HEK293T (cell line): ENCODE data around the gene FAM170B.

Experiments used
- CTCF ChIA-PET: fragments of 350-600 bp; formaldehyde crosslinking; extraction: SDS; loops from one replicate; lab custom pipeline; 2021; ENCODE audit warnings: antibody characterized with exemption, inconsistent platforms; lab: Yijun Ruan, JAX
- POLR2A ChIA-PET: fragments of 350-600 bp; formaldehyde crosslinking; extraction: SDS; loops from one replicate; lab custom pipeline; 2020; ENCODE audit warnings: antibody characterized with exemption, inconsistent platforms; lab: Yijun Ruan, JAX
- DNase-seq: peaks from one replicate; pipeline ENCODE4 v3.0.0; 2012; ENCODE audit warnings: mixed read lengths; ENCODE audit errors: extremely low spot score
- ARNT ChIP-seq: fragments of 450-650 bp; IDR thresholded peaks from 2 replicates; pipeline ENCODE4 v1.6.1; 2017; ENCODE audit warnings: mild to moderate bottlenecking
- BHLHE40 ChIP-seq: fragments of 450-650 bp; IDR thresholded peaks from 2 replicates; pipeline ENCODE4 v1.6.1; 2016; ENCODE audit warnings: mild to moderate bottlenecking, moderate library complexity, borderline replicate concordance
- CTBP1 ChIP-seq: fragments of 450-650 bp; IDR thresholded peaks from 2 replicates; pipeline ENCODE4 v1.6.1; 2016; ENCODE audit warnings: borderline replicate concordance
- ELF4 ChIP-seq: fragments of 450-650 bp; IDR thresholded peaks from 2 replicates; pipeline ENCODE4 v1.6.1; 2017; ENCODE audit warnings: antibody characterized with exemption
- FOXA1 ChIP-seq: fragments of 450-650 bp; IDR thresholded peaks from 2 replicates; pipeline ENCODE4 v1.6.1; 2016; ENCODE audit warnings: mild to moderate bottlenecking
- FOXK2 ChIP-seq: fragments of 450-650 bp; IDR thresholded peaks from 2 replicates; pipeline ENCODE4 v1.6.1; 2016; ENCODE audit warnings: mild to moderate bottlenecking
- FOXM1 ChIP-seq: fragments of 450-650 bp; IDR thresholded peaks from 2 replicates; pipeline ENCODE4 v1.6.1; 2017; ENCODE audit warnings: mild to moderate bottlenecking, borderline replicate concordance
- HDGF ChIP-seq: fragments of 450-650 bp; IDR thresholded peaks from 2 replicates; pipeline ENCODE4 v1.6.1; 2017; ENCODE audit warnings: antibody characterized with exemption, borderline replicate concordance
- L3MBTL2 ChIP-seq: fragments of 450-650 bp; conservative IDR thresholded peaks from 2 replicates; pipeline ENCODE4 v1.6.1; 2016; ENCODE audit warnings: mild to moderate bottlenecking
- LEF1 ChIP-seq: fragments of 450-650 bp; IDR thresholded peaks from 2 replicates; pipeline ENCODE4 v1.6.1; 2017; ENCODE audit warnings: mild to moderate bottlenecking, borderline replicate concordance
- NFRKB ChIP-seq: fragments of 450-650 bp; IDR thresholded peaks from 2 replicates; pipeline ENCODE4 v1.6.1; 2016; ENCODE audit warnings: mild to moderate bottlenecking, moderate library complexity
- SP1 ChIP-seq: fragments of 450-650 bp; IDR thresholded peaks from 2 replicates; pipeline ENCODE4 v1.6.1; 2017
- SUZ12 ChIP-seq: fragments of 450-650 bp; IDR thresholded peaks from 2 replicates; pipeline ENCODE4 v1.6.1; 2016; ENCODE audit warnings: mild to moderate bottlenecking
- TARDBP ChIP-seq: fragments of 450-650 bp; IDR thresholded peaks from 2 replicates; pipeline ENCODE4 v1.6.1; 2016
- ZNF384 ChIP-seq: fragments of 450-650 bp; IDR thresholded peaks from 2 replicates; pipeline ENCODE4 v1.6.1; 2016
- TF ChIP-seq, protein P1 (sequence below): fragments of 450-650 bp; IDR thresholded peaks from 2 replicates; pipeline ENCODE4 v1.6.1; 2016

Gene FAM170B

DNA sequence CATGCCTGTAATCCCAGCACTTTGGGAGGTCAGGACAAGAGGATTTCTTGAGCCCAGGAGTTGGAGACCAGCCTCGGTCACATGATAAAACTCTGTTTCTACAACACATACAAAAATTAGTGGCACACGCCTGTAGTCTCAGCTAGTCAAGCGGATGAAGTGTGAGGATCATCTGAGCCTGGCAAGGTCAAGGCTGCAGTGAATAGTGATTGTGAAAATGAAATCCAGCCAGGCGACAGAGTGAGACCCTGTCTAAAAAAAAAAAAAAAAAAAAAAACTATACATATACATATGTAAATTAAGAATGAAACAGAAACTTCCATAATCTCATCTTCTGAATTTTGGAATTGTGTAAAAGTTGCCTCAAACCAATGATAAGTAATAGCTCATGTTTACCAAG lies 18.2 kb upstream of the FAM170B start:
- ChIA-PET POLR2A (no interaction called here), CTCF (interaction anchor here (0.6 kb wide), 1 partner anchor 120 kb away, joined by 3 read pairs; no protein-coding TSS in a partner anchor)
- TF ChIP-seq ZNF384 (no peak), SUZ12 (no peak), FOXA1 (no peak), BHLHE40 (no peak), TARDBP (no peak), ARNT (no peak)
- TF ChIP-seq, protein P1, sequence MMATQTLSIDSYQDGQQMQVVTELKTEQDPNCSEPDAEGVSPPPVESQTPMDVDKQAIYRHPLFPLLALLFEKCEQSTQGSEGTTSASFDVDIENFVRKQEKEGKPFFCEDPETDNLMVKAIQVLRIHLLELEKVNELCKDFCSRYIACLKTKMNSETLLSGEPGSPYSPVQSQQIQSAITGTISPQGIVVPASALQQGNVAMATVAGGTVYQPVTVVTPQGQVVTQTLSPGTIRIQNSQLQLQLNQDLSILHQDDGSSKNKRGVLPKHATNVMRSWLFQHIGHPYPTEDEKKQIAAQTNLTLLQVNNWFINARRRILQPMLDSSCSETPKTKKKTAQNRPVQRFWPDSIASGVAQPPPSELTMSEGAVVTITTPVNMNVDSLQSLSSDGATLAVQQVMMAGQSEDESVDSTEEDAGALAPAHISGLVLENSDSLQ, result no peak

DNA sequence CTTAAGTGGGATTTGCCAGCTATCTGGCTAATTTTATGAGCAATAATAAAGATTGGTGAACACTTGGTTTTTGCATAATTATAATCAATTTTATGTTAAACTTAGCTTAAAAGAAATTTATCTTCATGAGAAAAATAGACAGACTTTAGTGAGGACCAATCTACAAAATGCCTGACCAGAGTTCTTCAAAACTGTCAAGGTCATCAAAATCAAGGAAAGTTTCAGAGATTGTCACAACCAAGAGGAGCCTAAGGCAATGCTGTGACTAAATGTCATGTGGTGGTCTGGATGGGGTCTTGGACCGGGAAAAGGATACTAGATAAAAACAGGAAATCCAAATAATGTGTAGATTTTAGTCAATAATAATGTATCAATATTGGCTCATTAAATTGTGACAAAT lies 17.7 kb upstream of the FAM170B start:
- ChIA-PET POLR2A (no interaction called here), CTCF (no interaction called here)
- TF ChIP-seq SP1 (no peak), NFRKB (no peak), LEF1 (no peak), CTBP1 (no peak)
- DNase-seq, result no peak

More for the DNA sequence above, 18.2 kb upstream of the FAM170B start:
- no peak for DNase-seq

DNA sequence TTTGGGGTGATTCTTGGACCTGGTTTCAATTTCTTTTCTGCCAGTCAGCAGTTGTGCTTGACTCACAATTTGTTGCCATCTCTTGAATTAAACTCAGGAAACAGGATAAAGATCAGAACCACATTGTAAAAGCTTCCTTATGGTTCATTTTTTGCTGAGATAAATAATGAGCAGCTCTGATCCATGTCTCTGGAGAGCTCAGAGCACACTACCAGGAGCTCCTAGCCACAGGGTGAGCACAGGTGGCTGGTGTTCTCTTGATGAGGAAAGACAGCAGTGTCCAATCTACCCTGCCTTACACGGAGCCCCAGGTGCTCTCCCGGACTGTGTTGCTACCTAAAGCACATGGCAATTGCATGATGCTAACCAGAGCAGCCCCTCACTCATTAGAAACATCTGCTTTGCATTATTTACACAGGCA lies 17.2 kb upstream of the FAM170B start:
- DNase-seq, result no peak
- ChIA-PET POLR2A (no interaction called here), CTCF (no interaction called here)
- TF ChIP-seq BHLHE40 (no peak), HDGF (no peak), TARDBP (no peak), FOXK2 (no peak), FOXA1 (no peak), ARNT (no peak), L3MBTL2 (no peak), SUZ12 (no peak), ZNF384 (no peak), ELF4 (no peak)
- TF ChIP-seq, protein P1, result no peak

DNA sequence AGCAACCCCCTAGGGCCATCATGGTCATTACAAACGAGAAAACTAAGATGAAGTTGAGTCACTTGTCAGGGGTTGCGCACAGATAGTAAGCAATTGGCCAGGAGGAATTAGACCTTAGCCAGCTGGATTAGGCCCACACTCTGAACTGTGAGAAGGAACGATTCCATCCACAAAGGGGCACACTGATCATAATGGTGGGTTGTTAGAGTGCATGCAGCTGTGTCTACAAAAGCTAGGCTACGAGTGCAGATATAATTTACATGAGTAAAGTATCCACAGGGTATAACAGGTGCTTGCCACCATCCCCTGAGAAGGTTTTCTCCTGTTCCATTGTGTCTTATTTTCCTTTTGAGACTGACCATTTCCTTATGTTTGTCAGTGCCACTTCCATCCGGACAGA lies 16.6 kb upstream of the FAM170B start:
- TF ChIP-seq BHLHE40 (no peak), FOXA1 (no peak), TARDBP (no peak), ZNF384 (no peak), ARNT (no peak), FOXM1 (no peak), LEF1 (no peak), SUZ12 (no peak), L3MBTL2 (no peak), ELF4 (no peak), FOXK2 (no peak), NFRKB (no peak), SP1 (no peak), CTBP1 (no peak), HDGF (no peak)
- TF ChIP-seq, protein P1, result no peak
- ChIA-PET CTCF (interaction anchor here (0.5 kb wide), 1 partner anchor 24 kb away, joined by 3 read pairs; no protein-coding TSS in a partner anchor), POLR2A (no interaction called here)
- no peak for DNase-seq

DNA sequence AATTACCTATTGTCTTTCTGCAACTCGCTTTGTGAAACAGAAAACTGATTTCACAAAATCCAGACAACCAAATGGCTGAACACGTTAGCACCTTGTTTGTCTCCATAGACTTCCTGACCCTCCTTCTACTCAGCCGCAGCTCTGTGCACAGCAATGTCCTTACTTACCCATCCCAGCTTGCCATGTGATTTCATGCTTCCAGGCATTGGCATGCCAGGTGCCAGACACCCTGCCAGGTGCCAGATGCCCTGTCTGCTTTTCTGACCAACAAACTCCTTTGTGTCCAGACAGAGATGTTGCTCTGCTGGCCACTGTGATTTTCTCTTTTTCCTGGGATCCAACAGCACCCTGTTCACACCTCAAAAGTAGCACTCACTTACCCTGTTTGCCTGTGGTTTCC lies 16.1 kb upstream of the FAM170B start:
- ChIA-PET CTCF (interaction anchor here (0.5 kb wide), 1 partner anchor 24 kb away, joined by 3 read pairs; no protein-coding TSS in a partner anchor), POLR2A (no interaction called here)
- DNase-seq, result no peak
- TF ChIP-seq ZNF384 (no peak), NFRKB (no peak), L3MBTL2 (no peak), SUZ12 (no peak), TARDBP (no peak), SP1 (no peak), FOXM1 (no peak), FOXK2 (no peak), LEF1 (no peak), ELF4 (no peak), FOXA1 (no peak), ARNT (no peak), CTBP1 (no peak)

DNA sequence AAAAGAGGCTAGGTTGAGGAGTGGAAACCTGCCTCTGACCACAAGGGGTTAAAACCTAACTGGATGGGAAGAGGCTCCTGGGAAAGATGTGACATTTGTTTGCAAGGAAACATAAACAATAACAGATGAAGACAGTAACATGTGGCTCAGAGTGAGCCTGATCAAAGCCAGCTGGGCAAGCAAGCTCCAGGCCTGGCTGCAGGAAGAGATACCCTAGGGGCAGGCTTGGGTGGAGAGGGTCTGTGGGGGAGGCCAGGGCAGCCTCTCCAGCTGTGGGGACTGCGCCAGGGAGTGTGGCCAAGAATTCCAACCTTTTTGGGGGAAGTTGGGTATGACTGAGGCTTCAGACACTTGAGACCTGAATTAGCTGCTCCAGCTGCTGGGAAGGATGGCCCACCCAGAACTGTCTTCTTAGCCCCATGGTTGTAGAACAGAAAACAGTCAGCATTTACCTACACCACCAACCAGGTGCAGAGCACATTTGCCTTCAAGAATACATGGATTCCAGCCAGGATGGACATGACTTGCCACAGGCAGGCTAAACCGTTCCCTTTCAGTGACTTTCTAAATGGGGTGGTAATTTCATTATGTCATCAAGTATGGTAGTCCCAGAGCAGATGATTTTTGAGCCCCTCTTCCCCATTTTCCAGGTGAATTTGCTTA lies 10.4 kb upstream of the FAM170B start:
- POLR2A ChIA-PET, result no interaction called here
- no peak for TF ChIP-seq L3MBTL2
- no peak for DNase-seq
- CTCF ChIA-PET, result no interaction called here

DNA sequence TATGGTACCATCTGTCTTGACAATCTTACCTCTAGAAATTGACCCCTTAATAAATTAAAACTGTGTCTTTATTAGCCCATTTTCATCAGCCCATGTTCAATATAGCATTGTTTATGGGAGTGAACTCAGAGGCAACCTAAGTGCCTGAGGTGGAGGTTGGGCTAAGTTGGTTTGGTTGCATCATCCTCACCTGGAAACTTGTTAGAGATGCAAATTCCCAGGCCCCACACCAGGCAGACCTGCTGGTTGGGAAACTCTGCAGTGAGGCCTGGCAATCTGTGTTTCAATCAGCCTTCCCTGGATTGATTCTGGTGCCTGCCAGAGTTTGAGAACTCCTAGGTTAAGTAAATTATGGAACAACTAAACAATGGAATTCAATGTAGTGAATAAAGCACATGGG lies 9.4 kb upstream of the FAM170B start:
- POLR2A ChIA-PET, result no interaction called here
- TF ChIP-seq ZNF384, result no peak
- no peak for DNase-seq
- CTCF ChIA-PET, result no interaction called here
